ENCODE measurements around the gene ENPP6.
A peak's percentile ranks its signal among the peaks of the same experiment; 100 is the strongest.

ENPP6 gene

GRCh38 chr4:184251670-184251980, 34.0 kb upstream of the ENPP6 start:
- H3K27ac ChIP-seq (ENCODE audit: poor library complexity, severe bottlenecking), result no peak overlapping the region
- H3K36me3 ChIP-seq (ENCODE audit: low read depth), result no peaks in the 10 kb centered on the region
- DNase-seq (ENCODE audit: low spot score), result no peak
- no peak overlapping the region for H3K4me3 ChIP-seq (ENCODE audit: severe bottlenecking)
- no peaks in the 10 kb centered on the region for H3K27me3 ChIP-seq (ENCODE audit: insufficient read depth, poor library complexity, severe bottlenecking)
- H3K9me3 ChIP-seq (ENCODE audit: severe bottlenecking), result no peaks in the 10 kb centered on the region
- ATAC-seq (ENCODE audit: low read depth), result no peak
- no peaks in the 10 kb centered on the region for H3K4me1 ChIP-seq (ENCODE audit: insufficient read depth, poor library complexity, severe bottlenecking)
- no peak for TF ChIP-seq CTCF (IDR thresholded peaks at IDR 0.05; ENCODE audit: poor library complexity, severe bottlenecking)

GRCh38 chr4:184250795-184251669, 33.4 kb upstream of the ENPP6 start:
- Histone ChIP-seq H3K36me3 (ENCODE audit: low read depth) (no peaks in the 10 kb centered on the region), H3K9me3 (ENCODE audit: severe bottlenecking) (no peaks in the 10 kb centered on the region), H3K4me1 (ENCODE audit: insufficient read depth, poor library complexity, severe bottlenecking) (no peaks in the 10 kb centered on the region), H3K27me3 (ENCODE audit: insufficient read depth, poor library complexity, severe bottlenecking) (no peaks in the 10 kb centered on the region), H3K4me3 (ENCODE audit: severe bottlenecking) (no peak overlapping the region), H3K27ac (ENCODE audit: poor library complexity, severe bottlenecking) (no peak overlapping the region)
- peak; percentile 27; the same call in 1 of the 3 replicates for ATAC-seq (ENCODE audit: low read depth)
- peak; percentile 86 for TF ChIP-seq CTCF (IDR thresholded peaks at IDR 0.05; ENCODE audit: poor library complexity, severe bottlenecking)
- DNase-seq (ENCODE audit: low spot score), result no peak

- no peaks in the 10 kb centered on the region for H3K27me3 ChIP-seq (ENCODE audit: insufficient read depth, poor library complexity, severe bottlenecking)
- no peak for TF ChIP-seq CTCF (IDR thresholded peaks at IDR 0.05; ENCODE audit: poor library complexity, severe bottlenecking)
- no peak overlapping the region for H3K27ac ChIP-seq (ENCODE audit: poor library complexity, severe bottlenecking)
- ATAC-seq (ENCODE audit: low read depth), result no peak
- H3K36me3 ChIP-seq (ENCODE audit: low read depth), result no peaks in the 10 kb centered on the region
- no peaks in the 10 kb centered on the region for H3K9me3 ChIP-seq (ENCODE audit: severe bottlenecking)
- H3K4me3 ChIP-seq (ENCODE audit: severe bottlenecking), result no peak overlapping the region
- DNase-seq (ENCODE audit: low spot score), result no peak
- no peaks in the 10 kb centered on the region for H3K4me1 ChIP-seq (ENCODE audit: insufficient read depth, poor library complexity, severe bottlenecking)
These were observed 30.5 kb upstream of the ENPP6 start for GRCh38 chr4:184248216-184248615.

- Histone ChIP-seq H3K36me3 (ENCODE audit: low read depth) (no peaks in the 10 kb centered on the region), H3K27ac (ENCODE audit: poor library complexity, severe bottlenecking) (no peak overlapping the region), H3K4me3 (ENCODE audit: severe bottlenecking) (no peak overlapping the region), H3K9me3 (ENCODE audit: severe bottlenecking) (no peaks in the 10 kb centered on the region), H3K4me1 (ENCODE audit: insufficient read depth, poor library complexity, severe bottlenecking) (no peaks in the 10 kb centered on the region), H3K27me3 (ENCODE audit: insufficient read depth, poor library complexity, severe bottlenecking) (no peaks in the 10 kb centered on the region)
- DNase-seq (ENCODE audit: low spot score) (no peak), ATAC-seq (ENCODE audit: low read depth) (no peak)
- no peak for TF ChIP-seq CTCF (IDR thresholded peaks at IDR 0.05; ENCODE audit: poor library complexity, severe bottlenecking)
These were observed 29.7 kb upstream of the ENPP6 start for GRCh38 chr4:184247421-184247820.

GRCh38 chr4:184246426-184246825, 28.8 kb upstream of the ENPP6 start:
- TF ChIP-seq CTCF (IDR thresholded peaks at IDR 0.05; ENCODE audit: poor library complexity, severe bottlenecking), result no peak
- no peaks in the 10 kb centered on the region for H3K9me3 ChIP-seq (ENCODE audit: severe bottlenecking)
- DNase-seq (ENCODE audit: low spot score) (no peak), ATAC-seq (ENCODE audit: low read depth) (no peak)
- no peak overlapping the region for H3K27ac ChIP-seq (ENCODE audit: poor library complexity, severe bottlenecking)
- no peak overlapping the region for H3K4me3 ChIP-seq (ENCODE audit: severe bottlenecking)
- no peaks in the 10 kb centered on the region for H3K36me3 ChIP-seq (ENCODE audit: low read depth)
- no peaks in the 10 kb centered on the region for H3K4me1 ChIP-seq (ENCODE audit: insufficient read depth, poor library complexity, severe bottlenecking)
- no peaks in the 10 kb centered on the region for H3K27me3 ChIP-seq (ENCODE audit: insufficient read depth, poor library complexity, severe bottlenecking)
